Measurements from ENCODE around the gene DNAJC24. TPM values are rescaled to one million over a fixed set of nuclear protein-coding genes. Genes with fewer than 3 reads are reported as not detected.
"Not testable (repeated sequence)": the region's sequence is repeated elsewhere in the genome, so short reads cannot be mapped to it uniquely, and the experiment has no call there.

The DNAJC24 gene
- total RNA-seq (10 to 100 TPM; 12.4 to 22.0 (median 15.8) TPM), polyA plus RNA-seq (10 to 100 TPM in 1 of 3 donors, 1 to 10 TPM in 2; 8.9 to 17.1 (median 9.7) TPM)
- long read RNA-seq, donor 1, partial matches to known transcripts, result 0 of 4 reads
- long read RNA-seq, donor 1, other reads (novel, unspliced or antisense), result 2 of 4 reads
- long read RNA-seq, donor 2, partial matches to known transcripts, result 1 of 7 reads
- long read RNA-seq, donor 2, other reads (novel, unspliced or antisense), result 2 of 7 reads

DNA sequence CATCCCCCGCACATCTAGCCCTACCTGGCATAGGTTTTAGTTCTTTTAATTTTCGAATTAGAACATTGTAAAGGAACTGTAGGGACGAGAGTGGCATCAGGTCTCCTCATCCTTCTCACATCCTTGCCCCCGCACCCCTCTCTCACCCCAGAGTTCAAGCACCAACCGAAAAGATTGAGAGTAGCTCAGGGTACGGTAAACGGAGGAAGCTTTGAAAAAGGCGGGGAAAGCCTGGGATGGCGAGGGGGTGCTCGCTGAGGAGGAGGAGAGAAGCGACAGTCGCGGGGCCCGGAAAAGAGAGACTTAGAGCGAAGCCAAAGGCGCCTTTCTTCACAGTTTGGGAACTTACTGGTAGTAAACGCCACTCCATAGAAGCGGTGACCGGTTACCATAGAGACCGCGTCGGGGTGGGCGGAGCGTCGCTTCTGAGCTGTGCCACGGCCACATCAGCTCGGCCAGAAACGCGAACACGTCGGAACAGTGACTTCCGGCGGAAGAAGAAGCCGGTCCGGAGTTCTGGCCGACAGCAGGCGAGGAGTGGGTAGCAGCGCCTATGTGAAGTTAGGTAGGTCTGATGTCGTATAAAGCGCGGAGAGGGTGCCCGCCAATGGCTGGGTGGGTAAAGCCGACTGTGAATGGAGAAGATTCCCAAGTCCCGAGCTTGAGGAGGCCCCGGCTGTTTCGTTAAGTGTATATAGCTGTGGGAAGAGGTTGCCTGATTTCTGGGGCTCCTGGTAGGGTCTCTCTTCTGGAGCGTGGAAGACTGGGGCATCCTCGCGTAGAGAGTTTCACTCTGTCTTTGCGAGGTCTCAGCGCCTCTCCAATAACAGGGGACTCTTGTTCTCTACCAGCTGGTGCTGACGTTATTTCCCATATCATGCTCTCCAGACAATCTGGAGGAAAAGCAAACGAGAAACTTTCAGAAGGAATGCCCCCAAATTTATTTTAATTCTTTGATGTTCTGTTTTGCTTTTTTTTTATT, at the start of gene DNAJC24, which contains the start of gene DCDC1:
TSS of gene DNAJC24 (plus strand) at position 513 of the 982 bp plus-strand sequence. CDS start 889 bp downstream, outside the sequence.
TSS of gene DCDC1 (minus strand) at position 392 of the 982 bp plus-strand sequence. CDS start 41,459 bp downstream, outside the sequence.
- Histone ChIP-seq H3K9me3 (no peaks in the 10 kb centered on the region), H3K27me3 (ENCODE audit: insufficient read depth in 3 of 3, low read length in 2 of 3) (no peaks in the 10 kb centered on the region), H3K4me3 (peak within 1 kb of the TSS; percentile 83), H3K27ac (peak within 1 kb of the TSS; percentile 78), H3K36me3 (ENCODE audit: insufficient read depth in 1 of 2, low read depth in 1 of 2) (no peaks in the 10 kb centered on the region), H3K4me1 (no peaks in the 10 kb centered on the region)
- intact Hi-C loops (cut with DNase I), result loop anchor here in 1 of 2 donors (10.0 kb wide), 1 partner anchor 125 kb away; no protein-coding TSS in a partner anchor
- peak; percentile 100 for ATAC-seq
- DNase-seq, result peak; percentile 89 to 95
- 1% methylated on average over 51 to 53 of the region's 53 CpGs for WGBS, 3 donors
- TF ChIP-seq, protein P1, sequence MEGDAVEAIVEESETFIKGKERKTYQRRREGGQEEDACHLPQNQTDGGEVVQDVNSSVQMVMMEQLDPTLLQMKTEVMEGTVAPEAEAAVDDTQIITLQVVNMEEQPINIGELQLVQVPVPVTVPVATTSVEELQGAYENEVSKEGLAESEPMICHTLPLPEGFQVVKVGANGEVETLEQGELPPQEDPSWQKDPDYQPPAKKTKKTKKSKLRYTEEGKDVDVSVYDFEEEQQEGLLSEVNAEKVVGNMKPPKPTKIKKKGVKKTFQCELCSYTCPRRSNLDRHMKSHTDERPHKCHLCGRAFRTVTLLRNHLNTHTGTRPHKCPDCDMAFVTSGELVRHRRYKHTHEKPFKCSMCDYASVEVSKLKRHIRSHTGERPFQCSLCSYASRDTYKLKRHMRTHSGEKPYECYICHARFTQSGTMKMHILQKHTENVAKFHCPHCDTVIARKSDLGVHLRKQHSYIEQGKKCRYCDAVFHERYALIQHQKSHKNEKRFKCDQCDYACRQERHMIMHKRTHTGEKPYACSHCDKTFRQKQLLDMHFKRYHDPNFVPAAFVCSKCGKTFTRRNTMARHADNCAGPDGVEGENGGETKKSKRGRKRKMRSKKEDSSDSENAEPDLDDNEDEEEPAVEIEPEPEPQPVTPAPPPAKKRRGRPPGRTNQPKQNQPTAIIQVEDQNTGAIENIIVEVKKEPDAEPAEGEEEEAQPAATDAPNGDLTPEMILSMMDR (IDR thresholded peaks at IDR 0.05), result no peak

DNA sequence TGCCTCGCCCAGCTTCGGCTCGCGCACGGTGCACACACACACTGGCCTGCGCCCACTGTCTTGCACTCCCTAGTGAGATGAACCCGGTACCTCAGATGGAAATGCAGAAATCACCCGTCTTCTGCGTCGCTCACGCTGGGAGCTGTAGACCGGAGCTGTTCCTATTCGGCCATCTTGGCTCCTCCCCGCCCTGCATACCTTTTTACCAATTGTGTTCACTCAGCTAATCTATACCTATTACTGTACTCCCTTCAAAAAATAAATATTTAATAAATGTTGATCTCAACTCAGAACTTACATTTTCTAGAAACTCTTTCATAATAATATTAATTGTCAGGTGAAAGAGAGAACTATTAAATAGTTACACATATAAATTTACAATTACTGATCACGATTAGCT, 48.2 kb upstream of the DNAJC24 start:
- H3K4me3 ChIP-seq; ATAC-seq; H3K4me1 ChIP-seq; intact Hi-C loops (cut with DNase I); H3K9me3 ChIP-seq; H3K36me3 ChIP-seq (ENCODE audit: insufficient read depth in 1 of 2, low read depth in 1 of 2); DNase-seq; H3K27me3 ChIP-seq (ENCODE audit: insufficient read depth in 3 of 3, low read length in 2 of 3); H3K27ac ChIP-seq: not testable (repeated sequence)
- 93 to 95% (median 94%) methylated on average over 15 of the region's 15 CpGs for WGBS, 3 donors

- Histone ChIP-seq H3K27me3 (ENCODE audit: insufficient read depth in 3 of 3, low read length in 2 of 3) (no peaks in the 10 kb centered on the region), H3K36me3 (ENCODE audit: insufficient read depth in 1 of 2, low read depth in 1 of 2) (no peaks in the 10 kb centered on the region), H3K4me1 (no peaks in the 10 kb centered on the region), H3K4me3 (no peak overlapping the region), H3K9me3 (no peaks in the 10 kb centered on the region), H3K27ac (no peak overlapping the region)
- ATAC-seq (no peak), DNase-seq (no peak)
- 81 to 83% (median 81%) methylated on average over 4 of the region's 4 CpGs for WGBS, 3 donors
- intact Hi-C loops (cut with DNase I), result no loop called here
- TF ChIP-seq, protein P1 (IDR thresholded peaks at IDR 0.05), result no peak
Measured at GRCh38 chr11:31323145-31323544, 46.5 kb upstream of the DNAJC24 start.

DNA sequence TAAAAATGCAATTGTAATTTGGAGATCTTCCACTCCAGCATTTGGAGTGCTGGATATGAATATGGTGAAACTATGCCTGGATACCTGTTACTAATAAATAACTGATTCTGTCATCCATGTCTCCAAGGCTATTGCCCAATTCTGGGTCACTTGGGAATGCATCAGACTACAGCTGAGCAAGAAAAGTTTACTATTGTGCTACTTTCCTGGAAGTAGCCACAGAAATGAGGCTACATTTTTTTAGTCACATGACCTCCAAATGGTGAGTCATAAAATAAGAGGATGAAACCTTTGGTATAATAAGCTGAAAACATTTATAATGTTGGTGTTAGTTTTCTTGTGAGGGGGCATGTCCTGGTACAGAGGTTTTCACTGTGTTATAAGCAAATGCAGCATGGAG, 44.5 kb upstream of the DNAJC24 start:
- TF ChIP-seq, protein P1 (IDR thresholded peaks at IDR 0.05), result no peak
- no peak overlapping the region for H3K27ac ChIP-seq
- no peaks in the 10 kb centered on the region for H3K4me1 ChIP-seq
- H3K4me3 ChIP-seq, result no peak overlapping the region
- no peaks in the 10 kb centered on the region for H3K36me3 ChIP-seq (ENCODE audit: insufficient read depth in 1 of 2, low read depth in 1 of 2)
- peak in 1 of 4 donors; percentile 54 for ATAC-seq
- no peaks in the 10 kb centered on the region for H3K27me3 ChIP-seq (ENCODE audit: insufficient read depth in 3 of 3, low read length in 2 of 3)
- intact Hi-C loops (cut with DNase I), result no loop called here
- no peak for DNase-seq
- H3K9me3 ChIP-seq, result no peaks in the 10 kb centered on the region

Measured in psoas muscle (tissue), 8 donors.